ENCODE results near the gene SLC9A9. TPM values are rescaled to one million over a fixed set of nuclear protein-coding genes. Genes with fewer than 3 reads are reported as not detected.

Gene SLC9A9
- total RNA-seq, 2 donors from 2014 or later: 1.3 to 3.7 TPM

- H3K9me3 Mint-ChIP-seq: no peaks in the 10 kb centered on the region
- H3K27ac Mint-ChIP-seq: no peak overlapping the region
- H3K4me3 ChIP-seq (ENCODE audit: low read length): no peak overlapping the region
Observed at GRCh38 chr3:143482106-143483088, 365.9 kb downstream of the SLC9A9 start.

GRCh38 chr3:143480344-143480743 lies 367.9 kb downstream of the SLC9A9 start:
- TF ChIP-seq CTCF (conservative IDR thresholded peaks at IDR 0.05): no peak
- no peaks in the 10 kb centered on the region for H3K27me3 ChIP-seq (ENCODE audit: control insufficient read depth, insufficient read depth, low read length, poor library complexity, severe bottlenecking)
- no peak overlapping the region for H3K4me3 ChIP-seq (ENCODE audit: low read length)
- H3K4me1 ChIP-seq (ENCODE audit: control insufficient read depth, insufficient read depth, low read length): peaks cover 4% of the 10 kb centered on the region
- no peaks in the 10 kb centered on the region for H3K9me3 Mint-ChIP-seq
- H3K27me3 Mint-ChIP-seq (ENCODE audit: insufficient read depth): no peaks in the 10 kb centered on the region
- WGBS, 2 experiments (ENCODE audit: insufficient coverage in 1 of 2, insufficient read length in 1 of 2): 42 to 46% methylated on average over 5 of the region's 5 CpGs
- no peak overlapping the region for H3K27ac ChIP-seq (ENCODE audit: low read depth, low read length)
- DNase-seq: no peak
- H3K4me3 Mint-ChIP-seq: no peak overlapping the region
- H3K9me3 ChIP-seq (ENCODE audit: control insufficient read depth, low read length): no peaks in the 10 kb centered on the region
- H3K36me3 Mint-ChIP-seq (ENCODE audit: low read depth): no peaks in the 10 kb centered on the region
- no peak overlapping the region for H3K9ac ChIP-seq (ENCODE audit: extremely low read depth, low read length, poor library complexity, severe bottlenecking)
- no peaks in the 10 kb centered on the region for H3K36me3 ChIP-seq (ENCODE audit: control insufficient read depth, insufficient read depth, low read length)
- H3K27ac Mint-ChIP-seq: no peak overlapping the region
- peaks cover 9% of the 10 kb centered on the region for H3K4me1 Mint-ChIP-seq

More at GRCh38 chr3:143482106-143483088, 365.9 kb downstream of the SLC9A9 start:
- Histone ChIP-seq H3K27ac (ENCODE audit: low read depth, low read length) (no peak overlapping the region), H3K9me3 (ENCODE audit: control insufficient read depth, low read length) (no peaks in the 10 kb centered on the region), H3K27me3 (ENCODE audit: control insufficient read depth, insufficient read depth, low read length, poor library complexity, severe bottlenecking) (no peaks in the 10 kb centered on the region), H3K36me3 (ENCODE audit: control insufficient read depth, insufficient read depth, low read length) (no peaks in the 10 kb centered on the region), H3K9ac (ENCODE audit: extremely low read depth, low read length, poor library complexity, severe bottlenecking) (no peak overlapping the region), H3K4me1 (ENCODE audit: control insufficient read depth, insufficient read depth, low read length) (no peaks in the 10 kb centered on the region)
- Mint-ChIP-seq H3K36me3 (ENCODE audit: low read depth) (no peaks in the 10 kb centered on the region), H3K4me3 (no peak overlapping the region), H3K4me1 (peaks cover 3% of the 10 kb centered on the region), H3K27me3 (ENCODE audit: insufficient read depth) (no peaks in the 10 kb centered on the region)
- no peak for TF ChIP-seq CTCF (conservative IDR thresholded peaks at IDR 0.05)
- WGBS, 2 experiments (ENCODE audit: insufficient coverage in 1 of 2, insufficient read length in 1 of 2): 88 to 91% methylated on average over 7 to 8 of the region's 8 CpGs
- DNase-seq: no peak

GRCh38 chr3:143479727-143480126 lies 368.5 kb downstream of the SLC9A9 start:
- no peaks in the 10 kb centered on the region for H3K9me3 ChIP-seq (ENCODE audit: control insufficient read depth, low read length)
- no peak overlapping the region for H3K27ac Mint-ChIP-seq
- H3K9ac ChIP-seq (ENCODE audit: extremely low read depth, low read length, poor library complexity, severe bottlenecking): no peak overlapping the region
- H3K4me3 ChIP-seq (ENCODE audit: low read length): no peak overlapping the region
- H3K27ac ChIP-seq (ENCODE audit: low read depth, low read length): no peak overlapping the region
- H3K4me3 Mint-ChIP-seq: no peak overlapping the region
- no peaks in the 10 kb centered on the region for H3K27me3 ChIP-seq (ENCODE audit: control insufficient read depth, insufficient read depth, low read length, poor library complexity, severe bottlenecking)
- peaks cover 4% of the 10 kb centered on the region for H3K4me1 ChIP-seq (ENCODE audit: control insufficient read depth, insufficient read depth, low read length)
- no peak for TF ChIP-seq CTCF (conservative IDR thresholded peaks at IDR 0.05)
- no peak for DNase-seq
- H3K36me3 Mint-ChIP-seq (ENCODE audit: low read depth): no peaks in the 10 kb centered on the region
- no peaks in the 10 kb centered on the region for H3K27me3 Mint-ChIP-seq (ENCODE audit: insufficient read depth)
- 80 to 93% methylated on average over 1 of the region's 1 CpG for WGBS, 2 experiments (ENCODE audit: insufficient coverage in 1 of 2, insufficient read length in 1 of 2)
- H3K9me3 Mint-ChIP-seq: no peaks in the 10 kb centered on the region
- H3K36me3 ChIP-seq (ENCODE audit: control insufficient read depth, insufficient read depth, low read length): no peaks in the 10 kb centered on the region
- peaks cover 9% of the 10 kb centered on the region for H3K4me1 Mint-ChIP-seq
